ENCODE data around the gene DCAF5.
A peak's percentile ranks its signal among the peaks of the same experiment; 100 is the strongest.

The DCAF5 gene

GRCh38 chr14:69049675-69050074, 103.2 kb downstream of the DCAF5 start:
- no peak for DNase-seq (ENCODE audit: low spot score)
- no peak for TF ChIP-seq CTCF (IDR thresholded peaks at IDR 0.05)
- no peak overlapping the region for H3K4me3 ChIP-seq
- peak overlapping the region; percentile 76 to 84 for H3K27ac ChIP-seq

GRCh38 chr14:69048456-69048855, 104.5 kb downstream of the DCAF5 start:
- H3K27ac ChIP-seq: peak overlapping the region in 1 of 2 donors; percentile 53
- no peak for DNase-seq (ENCODE audit: low spot score)
- no peak overlapping the region for H3K4me3 ChIP-seq
- TF ChIP-seq CTCF (IDR thresholded peaks at IDR 0.05): no peak

- no peak for DNase-seq (ENCODE audit: low spot score)
- H3K27ac ChIP-seq: peak overlapping the region; percentile 87 to 96
- H3K4me3 ChIP-seq: no peak overlapping the region
- TF ChIP-seq CTCF (IDR thresholded peaks at IDR 0.05): no peak
These were observed 105.7 kb downstream of the DCAF5 start for GRCh38 chr14:69047255-69047654.

DNA sequence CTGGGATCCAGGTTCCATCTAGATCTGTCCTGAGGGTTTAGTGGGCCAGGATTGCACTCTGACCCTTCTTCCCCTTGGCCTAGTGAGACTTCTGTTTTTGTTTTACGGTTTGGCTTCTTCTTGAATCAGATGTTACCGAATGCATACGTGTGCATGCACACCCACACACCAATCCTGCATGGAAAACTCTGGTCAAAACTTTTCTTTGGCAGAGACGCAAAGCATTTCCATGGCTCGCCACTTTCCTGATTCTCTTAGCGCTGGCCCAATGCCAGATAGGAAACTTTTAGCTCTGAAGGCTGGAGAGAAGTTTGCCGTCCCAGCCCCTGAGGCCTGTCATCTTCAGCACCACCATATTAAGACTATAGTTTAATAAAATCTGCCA, 106.5 kb downstream of the DCAF5 start:
- Histone ChIP-seq H3K4me3 (no peak overlapping the region), H3K27ac (peak overlapping the region; percentile 87 to 96)
- no peak for TF ChIP-seq CTCF (IDR thresholded peaks at IDR 0.05)
- DNase-seq (ENCODE audit: low spot score): peak; percentile 85

DNA sequence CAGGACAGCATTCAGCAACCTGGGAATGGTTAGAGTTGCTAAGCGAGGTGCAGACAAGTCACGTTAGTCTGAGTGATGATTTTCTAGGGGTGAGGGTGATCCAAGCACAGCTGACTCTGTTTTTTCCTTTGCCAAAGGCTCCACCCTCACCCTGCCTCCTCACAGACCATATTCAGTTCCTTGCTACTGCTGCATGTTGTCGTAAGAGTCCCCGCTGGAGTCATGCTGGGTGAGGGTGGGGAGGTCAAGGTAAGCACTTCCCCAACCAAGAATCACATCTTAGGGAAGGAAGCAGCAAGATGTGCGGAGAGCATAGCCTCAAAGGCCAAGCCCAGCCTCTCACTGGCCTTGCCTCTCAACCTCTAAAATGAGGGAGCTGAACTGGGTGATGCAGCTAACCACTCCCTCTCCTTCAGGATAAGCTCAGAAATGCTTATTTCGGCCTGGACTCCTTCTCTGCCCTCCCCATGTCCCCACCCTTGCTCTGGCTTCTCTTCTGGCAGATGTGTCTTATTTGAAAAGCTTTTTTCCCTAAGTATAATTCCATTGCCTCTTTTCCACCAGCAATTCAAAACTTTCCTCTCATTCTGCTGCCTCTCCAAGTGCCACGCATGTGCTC, 107.0 kb downstream of the DCAF5 start:
- Histone ChIP-seq H3K4me3 (no peak overlapping the region), H3K27ac (peak overlapping the region; percentile 87 to 96)
- no peak for TF ChIP-seq CTCF (IDR thresholded peaks at IDR 0.05)
- no peak for DNase-seq (ENCODE audit: low spot score)

GRCh38 chr14:69044965-69045555, 107.9 kb downstream of the DCAF5 start:
- DNase-seq (ENCODE audit: low spot score): peak; percentile 80

More at GRCh38 chr14:69044965-69045555, 107.9 kb downstream of the DCAF5 start:
- Histone ChIP-seq H3K4me3 (no peak overlapping the region), H3K27ac (peak overlapping the region; percentile 87 to 96)
- TF ChIP-seq CTCF (IDR thresholded peaks at IDR 0.05): no peak

All from coronary artery (tissue), 2 donors.